ENCODE data around the gene SOX4.
"Not testable (repeated sequence)": the region's sequence is repeated elsewhere in the genome, so short reads cannot be mapped to it uniquely, and the experiment has no call there.

SOX4 gene

GRCh38 chr6:21593412-21593926 is at the start of gene SOX4:
Gene SOX4, plus strand, starts transcription at chr6:21593751. Its CDS starts 784 bp downstream, at chr6:21594535.
- DNase-seq (ENCODE audit: low spot score), result peak; percentile 94

GRCh38 chr6:21552286-21552685 is 41.3 kb upstream of the SOX4 start:
- DNase-seq (ENCODE audit: low spot score), result not testable (repeated sequence)

- no peak for DNase-seq (ENCODE audit: low spot score)
These were observed 39.3 kb upstream of the SOX4 start for GRCh38 chr6:21554286-21554685.

- DNase-seq (ENCODE audit: low spot score), result no peak
These were observed 38.4 kb upstream of the SOX4 start for GRCh38 chr6:21555197-21555596.

- no peak for DNase-seq (ENCODE audit: low spot score)
These were observed 37.0 kb upstream of the SOX4 start for GRCh38 chr6:21556511-21556910.

GRCh38 chr6:21556968-21557721 is 36.4 kb upstream of the SOX4 start:
- no peak for DNase-seq (ENCODE audit: low spot score)

GRCh38 chr6:21559238-21559637 is 34.3 kb upstream of the SOX4 start:
- DNase-seq (ENCODE audit: low spot score), result no peak

GRCh38 chr6:21560249-21560648 is 33.3 kb upstream of the SOX4 start:
- no peak for DNase-seq (ENCODE audit: low spot score)

GRCh38 chr6:21565431-21565830 is 28.1 kb upstream of the SOX4 start:
- no peak for DNase-seq (ENCODE audit: low spot score)

- no peak for DNase-seq (ENCODE audit: low spot score)
These were observed 15.0 kb upstream of the SOX4 start for GRCh38 chr6:21578523-21578922.

GRCh38 chr6:21582651-21583050 is 10.9 kb upstream of the SOX4 start:
- DNase-seq (ENCODE audit: low spot score), result no peak

- DNase-seq (ENCODE audit: low spot score), result no peak
These were observed 7.3 kb upstream of the SOX4 start for GRCh38 chr6:21586300-21586699.

- no peak for DNase-seq (ENCODE audit: low spot score)
These were observed 6.8 kb upstream of the SOX4 start for GRCh38 chr6:21586740-21587178.

GRCh38 chr6:21587179-21587960 is 6.2 kb upstream of the SOX4 start:
- peak; percentile 58 for DNase-seq (ENCODE audit: low spot score)

GRCh38 chr6:21587961-21588480 is 5.5 kb upstream of the SOX4 start:
- DNase-seq (ENCODE audit: low spot score), result peak; percentile 67

- peak; percentile 66 for DNase-seq (ENCODE audit: low spot score)
These were observed 4.8 kb upstream of the SOX4 start for GRCh38 chr6:21588481-21589351.

- DNase-seq (ENCODE audit: low spot score), result peak; percentile 90
These were observed 3.9 kb upstream of the SOX4 start for GRCh38 chr6:21589352-21590345.

GRCh38 chr6:21590346-21590745 is 3.2 kb upstream of the SOX4 start:
- no peak for DNase-seq (ENCODE audit: low spot score)

GRCh38 chr6:21591446-21591845 is 2.1 kb upstream of the SOX4 start:
- no peak for DNase-seq (ENCODE audit: low spot score)

GRCh38 chr6:21592953-21593352 is 598 bp upstream of the SOX4 start:
- no peak for DNase-seq (ENCODE audit: low spot score)
